NCI-H2107 treated with DMSO at 0.1 percent for 48 hours (cell line): Measurements from ENCODE around the gene ASRGL1.
A peak's percentile ranks its signal among the peaks of the same experiment; 100 is the strongest.
"Not testable (repeated sequence)": the region's sequence is repeated elsewhere in the genome, so short reads cannot be mapped to it uniquely, and the experiment has no call there.

Source experiments
- DNase-seq: peaks from one replicate; lab custom pipeline; 2025; ENCODE audit not compliant: unreplicated experiment; lab: John Stamatoyannopoulos, UW

The ASRGL1 gene

GRCh38 chr11:62337303-62338181 is at the start of gene ASRGL1:
Gene ASRGL1 (plus strand): TSS chr11:62337448. CDS start chr11:62337978, 530 bp downstream.
- DNase-seq: peak; percentile 76

DNA sequence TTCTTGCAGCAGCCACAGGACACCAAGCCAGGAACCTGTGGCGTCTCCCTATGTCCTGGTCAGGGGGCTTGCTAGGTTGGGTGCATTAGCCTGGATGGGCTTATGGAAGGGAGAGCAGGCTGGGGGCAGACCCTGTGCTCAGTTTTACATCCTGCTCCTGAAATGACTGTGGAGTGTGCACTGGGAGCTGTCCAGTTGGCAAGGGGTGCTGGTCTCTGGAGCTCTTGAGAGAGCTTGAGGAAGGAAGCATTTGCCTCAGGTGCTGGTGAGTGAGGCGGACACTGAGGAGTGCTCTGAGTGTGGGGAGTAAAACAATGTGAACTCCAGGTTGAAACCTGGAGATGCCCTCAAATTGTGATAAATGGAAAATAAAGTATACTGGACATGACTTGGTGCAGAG is 41.7 kb upstream of the ASRGL1 start:
- no peak for DNase-seq

DNA sequence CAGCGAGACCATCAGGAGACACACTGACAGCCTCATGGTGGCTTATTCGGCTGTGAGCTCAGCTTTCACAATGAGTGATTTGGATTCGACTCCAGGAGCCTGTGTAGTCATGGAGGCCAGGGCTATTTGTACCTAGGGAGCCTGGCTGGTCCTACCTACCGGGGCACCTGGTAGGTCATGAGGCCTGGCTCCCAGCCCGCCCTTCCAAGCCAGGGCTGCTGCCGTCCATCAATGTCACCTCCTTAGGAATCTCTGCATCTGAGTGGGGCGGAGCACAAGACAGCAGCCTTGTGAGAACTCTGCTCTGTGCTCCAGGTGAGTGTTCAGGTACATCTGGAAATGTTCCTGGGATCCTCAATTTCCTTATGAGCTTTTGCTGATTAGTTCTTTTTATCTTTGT is 38.3 kb upstream of the ASRGL1 start, which contains the start of gene SCGB1D4:
Gene SCGB1D4 (minus strand): TSS at position 101 of the 400 bp plus-strand sequence. CDS start 65 bp downstream, at position 36.
- DNase-seq: no peak

DNA sequence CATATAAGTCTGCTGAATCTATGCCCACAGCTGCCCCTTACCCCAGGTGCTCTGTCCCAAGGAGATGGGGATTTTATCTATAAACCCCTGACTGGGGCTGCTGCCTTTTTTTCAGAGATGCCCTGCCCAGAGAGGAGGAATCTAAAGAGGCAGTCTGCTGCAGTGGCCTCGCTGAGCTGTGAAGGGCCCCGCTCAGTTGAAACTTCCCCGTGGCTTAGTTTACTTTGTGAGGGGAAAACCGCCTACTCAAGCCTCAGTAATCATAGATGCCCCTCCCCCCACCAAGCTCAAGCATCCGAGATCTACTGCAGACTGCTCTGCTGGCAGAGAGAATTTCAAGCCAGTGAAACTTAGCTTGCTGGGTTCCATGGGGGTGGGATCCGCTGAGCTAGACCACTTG is 31.0 kb upstream of the ASRGL1 start:
- no peak for DNase-seq

DNA sequence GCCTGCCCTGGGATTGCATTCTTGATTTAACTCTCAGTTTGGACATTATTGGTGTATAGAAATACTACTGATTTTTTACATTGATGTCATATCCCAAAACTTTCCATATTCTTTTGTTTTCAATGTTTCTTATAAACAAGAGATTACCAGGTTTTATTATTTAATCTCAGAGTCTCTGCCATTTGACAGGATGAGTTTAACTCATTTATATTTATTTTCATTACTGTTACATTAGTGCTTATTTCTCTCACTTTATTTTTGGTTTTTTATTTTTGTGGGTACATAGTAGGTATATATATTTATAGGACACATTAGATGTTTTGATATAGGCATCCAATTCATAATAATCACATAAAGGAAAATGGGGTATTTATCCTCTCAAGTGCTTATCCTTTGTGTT is 29.3 kb upstream of the ASRGL1 start:
- DNase-seq: no peak

DNA sequence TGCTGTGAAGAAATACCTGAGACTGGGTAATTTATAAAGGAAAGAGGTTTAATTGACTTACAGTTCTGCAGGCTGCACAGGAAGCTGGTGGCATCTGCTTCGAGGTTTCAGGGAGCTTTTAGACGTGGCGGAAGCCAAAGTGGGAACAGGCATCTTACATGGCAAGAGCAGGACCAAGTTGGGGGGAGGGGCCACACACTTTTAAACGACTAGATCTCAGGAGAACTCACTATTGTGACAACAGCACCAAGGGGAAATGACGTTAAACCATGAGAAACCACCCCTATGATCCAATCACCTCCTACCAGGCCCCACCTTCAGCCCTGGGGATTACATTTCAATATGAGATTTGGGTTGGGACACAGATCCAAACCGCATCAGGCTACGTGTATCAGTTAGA is 27.3 kb upstream of the ASRGL1 start:
- no peak for DNase-seq

DNA sequence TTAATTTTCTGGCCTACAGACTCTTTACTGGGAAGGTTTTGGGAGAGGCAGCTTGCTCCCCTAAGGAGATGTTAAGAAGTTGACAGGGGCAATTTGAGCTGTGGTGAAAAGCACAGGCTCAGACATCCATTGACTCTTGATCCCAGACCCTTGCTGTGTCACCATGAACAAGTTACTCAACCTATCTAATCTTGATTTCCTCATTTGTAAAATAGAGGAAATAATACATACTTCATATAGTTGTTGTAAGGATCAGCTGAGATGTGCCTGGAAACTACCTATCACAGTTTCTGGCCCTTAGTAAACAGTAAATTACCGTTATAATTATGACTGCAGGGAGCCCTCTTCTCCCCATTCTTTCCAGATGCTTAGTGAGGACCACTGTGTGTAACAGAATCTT is 21.8 kb upstream of the ASRGL1 start:
- no peak for DNase-seq

DNA sequence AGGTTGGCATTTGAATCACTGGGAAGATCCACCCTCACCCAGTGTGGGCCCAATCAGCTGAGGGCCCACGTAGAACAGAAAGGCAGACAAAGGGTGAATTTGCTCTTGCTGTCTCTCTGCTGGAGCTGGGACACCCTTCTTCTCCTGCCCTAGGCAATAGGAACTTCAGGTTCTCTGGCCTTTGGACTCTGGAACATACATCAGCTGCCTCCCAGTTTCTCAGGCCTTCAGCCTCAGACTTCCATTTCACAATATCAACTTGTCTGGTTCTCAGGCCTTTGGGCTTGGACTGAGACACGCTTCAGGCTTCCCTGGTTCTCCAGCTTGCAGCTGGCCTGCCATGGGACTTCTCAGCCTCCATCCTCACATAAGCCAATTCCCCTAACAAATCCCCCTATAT is 14.7 kb upstream of the ASRGL1 start:
- DNase-seq: no peak

GRCh38 chr11:62324731-62325556 is 12.3 kb upstream of the ASRGL1 start:
- no peak for DNase-seq

DNA sequence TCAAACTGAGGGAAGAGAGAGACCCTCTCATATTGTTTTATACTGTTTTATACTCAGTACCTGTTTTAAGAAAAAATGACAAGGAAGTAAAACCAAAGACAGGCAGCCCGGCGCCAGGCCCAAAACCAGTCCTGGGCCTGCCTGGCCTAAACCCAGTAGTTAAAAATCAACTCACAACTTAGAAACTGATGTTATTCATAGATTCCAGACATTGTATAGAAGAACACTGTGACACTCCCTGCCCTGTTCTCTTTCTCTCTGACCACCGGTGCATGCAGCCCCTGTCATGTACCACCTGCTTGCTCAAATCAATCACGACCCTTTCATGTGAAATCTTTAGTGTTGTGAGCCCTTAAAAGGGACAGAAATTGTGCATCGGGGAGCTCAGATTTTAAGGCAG is 11.5 kb upstream of the ASRGL1 start:
- DNase-seq: not testable (repeated sequence)

- DNase-seq: not testable (repeated sequence)
Measured at GRCh38 chr11:62326719-62327118, 10.5 kb upstream of the ASRGL1 start.

- not testable (repeated sequence) for DNase-seq
Measured at GRCh38 chr11:62327541-62327940, 9.7 kb upstream of the ASRGL1 start.

DNA sequence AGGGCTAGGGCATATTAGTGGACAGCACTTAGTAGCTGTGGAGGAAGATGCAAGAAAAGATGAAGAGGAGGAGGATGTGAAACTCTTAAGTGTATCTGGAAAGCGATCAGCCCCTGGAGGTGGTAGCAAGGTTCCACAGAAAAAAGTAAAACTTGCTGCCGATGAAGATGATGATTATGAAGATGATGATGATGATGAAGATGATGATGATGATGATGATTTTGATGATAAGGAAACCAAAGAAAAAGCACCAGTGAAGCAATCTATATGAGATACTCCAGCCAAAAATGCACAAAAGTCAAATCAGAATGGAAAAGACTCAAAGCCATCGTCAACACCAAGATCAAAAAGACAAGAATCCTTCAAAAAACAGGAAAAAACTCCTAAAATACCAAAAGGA is 6.0 kb upstream of the ASRGL1 start:
- DNase-seq: not testable (repeated sequence)

DNA sequence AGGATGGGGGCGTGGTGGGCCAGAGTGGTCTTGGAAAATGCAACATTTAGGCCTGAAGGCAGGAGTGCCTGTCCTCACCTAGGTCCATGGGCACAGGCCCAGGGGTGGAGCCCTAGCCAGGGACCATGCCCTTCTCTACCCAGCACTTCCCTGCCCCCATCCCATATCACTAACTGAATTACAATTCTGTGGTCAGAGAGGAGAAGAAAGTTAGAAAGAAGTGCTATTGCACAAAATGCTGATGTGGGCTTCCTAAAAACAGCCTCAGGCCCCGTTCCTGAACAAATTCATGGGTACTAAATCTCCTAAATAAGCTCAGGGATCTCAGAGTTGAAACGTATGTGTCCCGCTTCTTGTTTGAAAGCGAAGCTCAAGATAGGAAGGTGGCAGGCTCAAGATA is 3.5 kb upstream of the ASRGL1 start:
- DNase-seq: no peak

DNA sequence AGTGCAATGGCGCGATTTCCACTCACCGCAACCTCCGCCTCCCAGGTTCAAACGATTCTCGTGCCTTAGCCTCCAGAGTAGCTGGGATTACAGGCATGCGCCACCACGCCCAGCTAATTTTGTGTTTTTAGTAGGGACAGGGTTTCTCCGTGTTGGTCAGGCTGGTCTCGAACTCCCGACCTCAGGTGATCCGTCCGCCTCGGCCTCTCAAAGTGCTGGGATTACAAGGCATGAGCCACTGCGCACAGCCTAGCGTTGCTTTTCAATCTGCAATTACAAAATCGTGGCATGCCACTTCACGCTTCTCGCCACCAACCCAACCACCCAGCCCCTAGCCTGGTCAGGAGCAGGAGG is 322 bp upstream of the ASRGL1 start:
- DNase-seq: not testable (repeated sequence)

DNA sequence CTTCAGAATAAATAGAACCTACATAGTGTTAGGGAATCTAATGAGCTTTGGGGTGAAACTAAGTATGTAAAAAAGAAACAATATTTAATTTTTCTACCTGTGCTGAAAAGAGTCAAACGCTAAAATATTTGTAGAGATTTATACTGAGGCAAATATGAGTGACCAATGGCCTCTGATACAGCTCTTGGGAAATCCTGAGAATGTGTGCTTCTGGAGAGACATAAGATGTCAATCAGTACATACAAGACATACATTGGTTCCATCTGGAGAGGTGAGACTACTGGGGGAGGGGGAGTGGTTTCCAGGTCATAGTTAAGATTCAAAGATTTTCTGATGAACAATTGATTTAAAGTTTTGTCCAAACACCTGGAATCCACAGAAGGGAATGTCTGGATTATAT is 970 bp downstream of the ASRGL1 start:
- no peak for DNase-seq

DNA sequence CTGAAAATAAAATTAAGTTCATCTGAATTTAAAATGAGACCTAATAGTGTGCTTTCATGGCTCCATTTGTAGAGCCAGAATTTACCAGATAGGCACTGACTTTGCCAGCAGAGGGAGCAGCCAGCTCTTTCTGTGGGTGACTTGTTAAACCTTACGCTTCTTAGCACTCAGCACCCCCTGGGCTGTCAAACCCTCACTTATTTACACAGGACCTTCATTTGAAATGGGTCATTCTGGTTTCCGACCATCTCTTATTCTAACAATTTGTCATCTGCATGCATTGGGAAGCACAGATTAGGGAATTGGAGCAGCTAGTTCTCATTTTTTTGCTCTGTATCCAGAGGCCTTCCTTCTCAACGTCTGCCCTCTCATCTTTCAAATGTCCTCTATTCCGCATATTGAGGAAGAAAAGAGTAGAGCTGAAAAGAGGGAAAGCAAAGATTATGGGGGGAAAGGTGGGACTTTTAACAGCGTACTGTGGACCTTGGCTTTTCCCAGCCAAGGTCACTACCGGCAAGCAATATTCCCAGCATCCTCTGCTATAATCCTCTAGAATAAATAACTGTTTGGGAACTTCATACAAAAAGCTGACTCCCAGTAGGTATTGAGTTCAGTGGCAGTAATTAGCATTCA is 3.1 kb downstream of the ASRGL1 start:
- peak; percentile 18 for DNase-seq

DNA sequence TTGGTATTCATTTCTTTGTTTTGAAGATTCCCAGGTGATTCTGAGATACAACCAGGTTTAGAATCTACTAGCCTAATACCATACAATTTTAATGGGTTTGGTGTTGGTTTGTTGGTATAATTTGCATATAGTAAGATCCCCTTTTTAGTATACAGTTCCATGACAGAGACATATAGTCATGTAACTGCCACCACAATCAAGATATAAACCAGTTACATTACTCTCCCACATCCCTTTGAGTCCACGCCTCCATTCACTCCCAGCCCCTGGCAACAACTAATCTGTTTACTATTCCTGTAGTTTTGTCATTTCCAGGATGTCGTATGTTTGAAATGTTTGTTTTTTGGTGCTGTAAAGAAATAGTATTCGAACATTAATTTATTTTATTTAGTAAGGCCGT is 4.3 kb downstream of the ASRGL1 start:
- DNase-seq: no peak

- not testable (repeated sequence) for DNase-seq
Measured at GRCh38 chr11:62343646-62344190, 6.5 kb downstream of the ASRGL1 start.

- no peak for DNase-seq
Measured at GRCh38 chr11:62344210-62344609, 7.0 kb downstream of the ASRGL1 start.

DNA sequence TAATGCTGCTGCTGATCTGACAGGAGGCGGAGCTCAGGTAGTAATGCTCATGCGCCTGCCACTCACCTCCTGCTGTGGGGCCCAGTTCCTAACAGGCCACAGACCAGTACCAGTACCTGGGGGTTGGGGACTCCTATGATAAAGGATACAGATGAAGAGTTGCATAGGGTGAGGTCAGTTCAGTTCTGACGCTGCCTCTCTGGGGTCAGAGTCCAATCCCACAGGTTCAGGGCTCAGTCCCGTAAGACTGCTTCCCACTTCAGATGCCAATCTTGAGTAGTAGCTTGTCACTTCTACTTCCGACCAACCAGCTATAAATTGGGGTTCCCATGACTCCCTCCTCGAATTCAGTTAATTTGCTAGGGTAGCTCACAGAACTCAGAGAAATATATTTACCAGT is 8.6 kb downstream of the ASRGL1 start:
- DNase-seq: no peak
